ENCODE data around the gene PFN1. TPM values are rescaled to one million over a fixed set of nuclear protein-coding genes. Genes with fewer than 3 reads are reported as not detected.

Gene PFN1
- total and polyA plus RNA-seq, 2 donors (not counting 3 experiments of a cell fraction or from before 2014, with no cell fraction given) = 1,191 to 1,577 TPM

- Histone ChIP-seq H3K27ac (ENCODE audit: insufficient read depth, low read depth, low read length) (no peak overlapping the region), H3K79me2 (ENCODE audit: control insufficient read depth, insufficient read depth, low read length) (no peaks in the 10 kb centered on the region), H3K4me2 (ENCODE audit: insufficient read depth, low read length) (no peak overlapping the region), H3K4me1 (ENCODE audit: control insufficient read depth, extremely low read depth, insufficient read depth, low read length) (peaks cover 15% of the 10 kb centered on the region), H3K9me1 (replicated peaks; ENCODE audit: control insufficient read depth, extremely low read depth, insufficient read depth, low read length) (no peaks in the 10 kb centered on the region), H2AFZ (ENCODE audit: low read depth, low read length) (no peak overlapping the region), H3K36me3 (ENCODE audit: control insufficient read depth in 2 of 2, extremely low read depth in 1 of 2, insufficient read depth in 2 of 2, low read length in 2 of 2) (peaks cover 0 to 7% of the 10 kb centered on the region in 2 experiments), H3K9ac (replicated peaks; ENCODE audit: extremely low read depth, insufficient read depth, low read length) (no peak overlapping the region), H3K27me3 (ENCODE audit: control insufficient read depth in 2 of 2, insufficient read depth in 2 of 2, low read length in 2 of 2) (no peaks in the 10 kb centered on the region), H4K20me1 (replicated peaks; ENCODE audit: control insufficient read depth, extremely low read depth, insufficient read depth, low read length) (no peaks in the 10 kb centered on the region), H3K9me3 (replicated peaks; ENCODE audit: control insufficient read depth, insufficient read depth, low read length) (no peaks in the 10 kb centered on the region), H3K4me3 (replicated peaks in 1 of 3; ENCODE audit: insufficient read depth in 1 of 3, low read depth in 1 of 3, low read length in 3 of 3) (no peak overlapping the region)
- CTCF ChIA-PET = interaction anchor here (0.8 to 3.3 kb wide), 4 partner anchors 11 to 47 kb away, joined by 3 to 22 read pairs (median 5); partner anchors contain the start of genes CAMTA2, SLC25A11 and SPAG7
- no peak for DNase-seq (ENCODE audit: low read depth, low spot score)
- dilution Hi-C loops (cut with MboI; ENCODE audit: extremely low pct_ligation_motif_present, low sequenced_read_pairs) = no loop called here
- POLR2A ChIA-PET = no interaction called here
- no TSS peak for BruUV-seq (replicated peaks)
- intact Hi-C loops (cut with micrococcal nuclease) = no loop called here
- TF ChIP-seq JUN (IDR thresholded peaks at IDR 0.05; ENCODE audit: borderline replicate concordance, insufficient read depth, insufficient read length, low read depth) (no peak), GATA2 (IDR thresholded peaks at IDR 0.05; ENCODE audit: insufficient read depth, insufficient read length, low read depth, low read length) (no peak), CTCF (IDR thresholded peaks at IDR 0.05; ENCODE audit: extremely low read depth in 1 of 2, insufficient read depth in 1 of 2, low read depth in 1 of 2, low read length in 2 of 2) (peak; percentile 23 to 24), POLR2A (IDR thresholded peaks at IDR 0.05; ENCODE audit: low read depth, low read length) (no peak), POLR2AphosphoS5 (IDR thresholded peaks at IDR 0.05; ENCODE audit: insufficient read depth, low read depth, low read length) (no peak), MYC (IDR thresholded peaks at IDR 0.05; ENCODE audit: low read depth, low read length) (no peak)
- FAIRE-seq = peak; percentile 4
Measured at GRCh38 chr17:4956493-4957061, 8.2 kb upstream of the PFN1 start.

Data from endothelial cell of umbilical vein (primary cell).